LNCAP (cell line): ENCODE measurements around the gene FGGY.

Experiments used
- TF ChIP-seq, protein P1 (sequence below): fragments of 450-650 bp; IDR thresholded peaks from 2 replicates; pipeline ENCODE4 v1.5.1; 2017; ENCODE audit warnings: mild to moderate bottlenecking

Gene FGGY

DNA sequence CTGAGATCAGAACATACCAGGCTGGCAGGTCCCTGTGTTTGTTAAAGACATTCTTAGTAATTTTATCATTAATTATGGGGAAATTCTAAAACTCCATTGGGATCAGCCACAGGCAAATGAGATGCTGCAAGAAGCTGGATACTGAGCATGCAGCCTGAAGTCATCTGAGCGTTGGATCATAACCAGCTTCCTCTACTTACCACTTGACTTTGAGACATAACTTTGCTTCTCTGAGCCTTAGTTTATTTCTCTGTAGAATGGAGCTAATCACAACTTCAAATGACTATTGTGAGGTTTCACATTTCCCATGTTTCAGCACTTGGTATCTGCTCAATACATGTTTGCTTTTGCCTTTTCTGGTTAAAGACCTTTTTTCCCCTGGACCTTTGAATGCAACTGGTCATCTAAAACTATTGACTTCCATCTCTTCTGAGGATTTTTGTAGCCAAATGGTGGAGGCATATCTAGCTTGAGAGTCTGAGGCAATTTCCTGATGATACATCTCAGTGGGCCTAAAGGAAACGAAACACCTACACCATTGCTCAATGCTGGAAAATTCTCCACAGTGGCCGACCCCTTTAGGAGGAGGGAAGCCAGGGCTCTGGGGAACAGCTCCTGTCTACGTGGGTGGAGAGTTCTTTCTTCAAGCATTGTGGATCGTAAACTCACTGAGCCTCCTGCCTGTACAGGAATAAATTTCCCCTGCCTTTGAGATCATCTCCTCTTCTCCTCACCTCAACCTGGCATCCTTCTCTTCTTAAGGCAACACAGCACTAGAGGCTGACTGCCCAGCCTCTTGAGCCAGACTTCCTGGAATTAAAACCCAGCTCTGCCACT, 408.8 kb downstream of the FGGY start:
- TF ChIP-seq, protein P1, sequence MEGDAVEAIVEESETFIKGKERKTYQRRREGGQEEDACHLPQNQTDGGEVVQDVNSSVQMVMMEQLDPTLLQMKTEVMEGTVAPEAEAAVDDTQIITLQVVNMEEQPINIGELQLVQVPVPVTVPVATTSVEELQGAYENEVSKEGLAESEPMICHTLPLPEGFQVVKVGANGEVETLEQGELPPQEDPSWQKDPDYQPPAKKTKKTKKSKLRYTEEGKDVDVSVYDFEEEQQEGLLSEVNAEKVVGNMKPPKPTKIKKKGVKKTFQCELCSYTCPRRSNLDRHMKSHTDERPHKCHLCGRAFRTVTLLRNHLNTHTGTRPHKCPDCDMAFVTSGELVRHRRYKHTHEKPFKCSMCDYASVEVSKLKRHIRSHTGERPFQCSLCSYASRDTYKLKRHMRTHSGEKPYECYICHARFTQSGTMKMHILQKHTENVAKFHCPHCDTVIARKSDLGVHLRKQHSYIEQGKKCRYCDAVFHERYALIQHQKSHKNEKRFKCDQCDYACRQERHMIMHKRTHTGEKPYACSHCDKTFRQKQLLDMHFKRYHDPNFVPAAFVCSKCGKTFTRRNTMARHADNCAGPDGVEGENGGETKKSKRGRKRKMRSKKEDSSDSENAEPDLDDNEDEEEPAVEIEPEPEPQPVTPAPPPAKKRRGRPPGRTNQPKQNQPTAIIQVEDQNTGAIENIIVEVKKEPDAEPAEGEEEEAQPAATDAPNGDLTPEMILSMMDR: no peak

DNA sequence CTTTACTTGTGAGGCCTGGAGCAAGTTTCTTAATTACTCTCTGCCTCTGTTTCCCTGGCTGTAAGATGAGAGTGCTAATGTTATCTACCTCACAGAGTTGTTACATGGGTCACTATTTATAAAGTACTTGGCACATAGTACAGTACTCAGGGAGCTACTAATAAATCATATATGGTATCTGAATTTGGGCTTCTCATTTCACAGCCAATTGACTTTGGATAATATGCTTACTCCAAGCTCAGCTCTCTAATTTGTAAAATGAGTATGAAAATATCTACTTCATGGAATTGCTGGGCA, 409.4 kb downstream of the FGGY start:
- TF ChIP-seq, protein P1: no peak

DNA sequence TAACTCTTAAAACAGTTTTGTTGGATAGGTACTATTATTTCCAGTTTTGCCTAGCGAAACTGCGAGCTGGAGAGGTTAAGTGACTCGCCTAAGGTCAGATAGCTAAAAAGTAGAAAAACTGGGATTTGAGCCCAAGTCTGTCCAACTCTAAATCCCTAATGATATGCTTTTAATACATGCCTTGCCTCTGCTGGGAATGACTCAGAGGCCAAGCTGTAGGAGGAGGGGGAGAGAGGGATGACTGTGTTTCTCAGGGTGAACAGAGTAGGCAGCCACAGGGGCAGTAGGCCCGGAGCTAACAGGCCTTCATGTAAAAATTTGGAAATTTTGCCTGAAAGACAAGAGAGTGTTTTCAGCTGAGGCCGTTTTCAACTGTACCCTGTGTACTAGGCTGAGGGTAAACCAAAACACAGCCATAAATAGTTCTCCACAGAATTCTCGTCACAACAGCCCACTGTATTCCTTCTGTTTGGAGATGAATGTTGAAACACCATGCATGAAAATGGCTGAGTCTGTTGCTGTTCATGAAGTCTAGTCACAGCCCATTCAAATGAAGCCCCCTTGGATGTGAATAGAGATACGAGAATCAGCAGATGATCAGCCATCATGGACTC, 410.4 kb downstream of the FGGY start:
- TF ChIP-seq, protein P1: no peak

DNA sequence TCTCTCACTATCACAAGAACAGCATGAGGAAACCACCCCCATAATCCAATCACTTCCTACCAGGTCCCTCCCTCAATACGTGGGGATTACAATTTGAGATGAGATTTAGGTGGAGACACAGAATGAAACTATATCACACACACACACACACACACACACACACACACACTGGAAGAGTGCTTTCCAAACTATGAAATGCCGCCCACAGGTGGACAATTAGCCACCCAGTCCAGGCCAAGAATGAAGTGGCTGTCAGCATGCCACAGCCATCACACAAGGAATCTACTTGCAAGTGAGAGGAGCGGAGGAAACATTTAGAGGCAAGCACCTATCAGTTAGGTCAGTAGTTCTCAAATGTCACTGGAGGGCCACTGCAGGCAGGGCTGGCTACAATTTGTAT, 412.4 kb downstream of the FGGY start:
- TF ChIP-seq, protein P1: no peak

DNA sequence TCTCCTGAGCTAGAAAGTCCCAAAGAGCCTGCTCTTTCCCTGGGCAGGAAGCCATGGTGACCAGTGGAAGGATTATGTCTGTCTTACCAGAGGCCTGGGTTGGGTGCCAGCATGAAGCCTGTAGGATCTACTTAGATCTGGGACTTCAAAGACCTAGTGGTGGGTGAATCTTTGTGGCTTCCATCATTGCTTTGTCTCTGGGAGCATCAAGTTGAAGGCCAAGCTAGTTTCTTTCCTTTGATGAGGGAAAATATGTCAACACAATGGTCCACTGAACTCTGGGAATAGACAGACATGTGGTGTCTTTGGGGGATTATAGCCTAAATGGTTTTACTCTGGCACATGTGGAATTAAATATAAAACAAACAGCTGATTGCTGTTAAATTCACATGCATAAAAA, 417.3 kb downstream of the FGGY start:
- TF ChIP-seq, protein P1: no peak

DNA sequence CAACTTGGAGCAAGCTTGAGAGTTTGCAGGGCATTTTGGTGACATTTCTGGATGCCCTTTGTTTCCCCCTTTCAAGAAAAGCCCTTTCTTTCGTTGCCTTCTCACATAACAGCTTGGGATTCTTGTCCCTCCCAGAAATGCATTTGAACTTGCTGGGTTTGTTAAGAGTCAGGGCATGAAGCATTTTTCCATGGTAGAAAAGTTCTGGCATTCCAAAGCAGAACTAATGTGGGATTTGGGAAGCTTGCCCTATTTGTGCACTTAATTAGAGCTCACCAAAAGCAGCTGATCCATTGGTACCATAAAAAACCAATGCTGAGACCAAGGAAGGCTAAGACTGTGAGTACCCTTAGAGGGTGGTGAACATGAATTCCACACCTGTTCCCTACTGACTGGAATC, 418.1 kb downstream of the FGGY start:
- TF ChIP-seq, protein P1: no peak

DNA sequence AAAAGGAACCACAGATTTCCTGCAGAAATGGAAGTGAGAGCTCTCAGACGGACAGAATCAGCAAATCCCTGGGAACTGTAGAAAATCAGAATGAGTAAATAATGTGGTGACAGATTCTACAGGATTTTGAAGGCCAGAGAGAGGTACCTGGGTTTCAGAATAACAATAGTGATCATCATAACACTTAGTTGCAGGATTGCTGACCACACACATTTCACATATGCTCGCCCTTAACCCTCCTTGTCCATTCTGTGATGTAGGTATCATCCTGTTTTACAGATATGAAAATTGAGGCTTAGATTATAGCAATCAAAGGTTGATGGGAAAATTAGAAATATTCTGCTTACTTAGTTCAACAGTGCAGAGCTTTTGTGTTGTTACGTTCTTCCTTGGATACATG, 419.9 kb downstream of the FGGY start:
- TF ChIP-seq, protein P1: no peak
